IPS-18a (cell line): ENCODE results near the gene LRRC1.
"Not testable (repeated sequence)": the region's sequence is repeated elsewhere in the genome, so short reads cannot be mapped to it uniquely, and the experiment has no call there.

ENCODE experiments used
- H3K27ac ChIP-seq: one replicate; pipeline ENCODE4 v1.5.1; 2013; ENCODE audit warnings: low read length
- H3K27me3 ChIP-seq: one replicate; pipeline ENCODE4 v1.6.1; 2013; ENCODE audit warnings: mild to moderate bottlenecking, low read length; ENCODE audit not compliant: control insufficient read depth, insufficient read depth
- H3K36me3 ChIP-seq: one replicate; pipeline ENCODE4 v1.6.1; 2013; ENCODE audit warnings: low read depth, low read length; ENCODE audit not compliant: control insufficient read depth
- H3K4me1 ChIP-seq: one replicate; pipeline ENCODE4 v1.6.1; 2013; ENCODE audit warnings: low read depth, low read length; ENCODE audit not compliant: control insufficient read depth
- H3K4me3 ChIP-seq: one replicate; pipeline ENCODE4 v1.5.1; 2013; ENCODE audit warnings: low read length
- H3K9ac ChIP-seq: one replicate; pipeline ENCODE4 v1.6.1; 2013; ENCODE audit warnings: mild to moderate bottlenecking, low read length, moderate library complexity
- H3K9me3 ChIP-seq: one replicate; pipeline ENCODE4 v1.6.1; 2013; ENCODE audit warnings: low read depth, low read length; ENCODE audit not compliant: control insufficient read depth

Gene LRRC1

GRCh38 chr6:53767941-53768340 lies 26.9 kb upstream of the LRRC1 start:
- no peaks in the 10 kb centered on the region for H3K27me3 ChIP-seq
- H3K4me3 ChIP-seq, result no peak overlapping the region
- no peak overlapping the region for H3K9ac ChIP-seq
- no peaks in the 10 kb centered on the region for H3K9me3 ChIP-seq
- H3K4me1 ChIP-seq, result peaks cover 8% of the 10 kb centered on the region
- no peaks in the 10 kb centered on the region for H3K36me3 ChIP-seq
- no peak overlapping the region for H3K27ac ChIP-seq

- Histone ChIP-seq H3K27ac (no peak overlapping the region), H3K9ac (no peak overlapping the region), H3K9me3 (no peaks in the 10 kb centered on the region), H3K4me3 (no peak overlapping the region), H3K36me3 (no peaks in the 10 kb centered on the region), H3K27me3 (no peaks in the 10 kb centered on the region), H3K4me1 (peaks cover 8% of the 10 kb centered on the region)
Measured at GRCh38 chr6:53768636-53769035, 26.2 kb upstream of the LRRC1 start.

- peaks cover 8% of the 10 kb centered on the region for H3K4me1 ChIP-seq
- no peaks in the 10 kb centered on the region for H3K36me3 ChIP-seq
- H3K27me3 ChIP-seq, result no peaks in the 10 kb centered on the region
- H3K9me3 ChIP-seq, result peaks cover 4% of the 10 kb centered on the region
- H3K4me3 ChIP-seq, result no peak overlapping the region
- H3K9ac ChIP-seq, result no peak overlapping the region
- no peak overlapping the region for H3K27ac ChIP-seq
Measured at GRCh38 chr6:53770780-53771249, 24.0 kb upstream of the LRRC1 start.

- Histone ChIP-seq H3K9ac (no peak overlapping the region), H3K27me3 (no peaks in the 10 kb centered on the region), H3K9me3 (peaks cover 4% of the 10 kb centered on the region), H3K4me1 (peaks cover 8% of the 10 kb centered on the region), H3K27ac (no peak overlapping the region), H3K4me3 (no peak overlapping the region), H3K36me3 (no peaks in the 10 kb centered on the region)
Measured at GRCh38 chr6:53771785-53772624, 22.8 kb upstream of the LRRC1 start.

- no peak overlapping the region for H3K27ac ChIP-seq
- no peaks in the 10 kb centered on the region for H3K36me3 ChIP-seq
- H3K4me3 ChIP-seq, result no peak overlapping the region
- H3K9me3 ChIP-seq, result peaks cover 4% of the 10 kb centered on the region
- no peak overlapping the region for H3K9ac ChIP-seq
- peaks cover 8% of the 10 kb centered on the region for H3K4me1 ChIP-seq
- H3K27me3 ChIP-seq, result no peaks in the 10 kb centered on the region
Measured at GRCh38 chr6:53773044-53773696, 21.6 kb upstream of the LRRC1 start.

- not testable (repeated sequence) for H3K4me1 ChIP-seq, H3K9me3 ChIP-seq, H3K27me3 ChIP-seq, H3K27ac ChIP-seq, H3K36me3 ChIP-seq, H3K4me3 ChIP-seq, H3K9ac ChIP-seq
Measured at GRCh38 chr6:53776152-53776551, 18.7 kb upstream of the LRRC1 start.

- not testable (repeated sequence) for H3K27me3 ChIP-seq, H3K36me3 ChIP-seq, H3K4me1 ChIP-seq, H3K9ac ChIP-seq, H3K27ac ChIP-seq, H3K4me3 ChIP-seq, H3K9me3 ChIP-seq
Measured at GRCh38 chr6:53784991-53785390, 9.8 kb upstream of the LRRC1 start.

GRCh38 chr6:53786832-53787231 lies 8.0 kb upstream of the LRRC1 start:
- no peaks in the 10 kb centered on the region for H3K27me3 ChIP-seq
- peaks cover 3% of the 10 kb centered on the region for H3K4me1 ChIP-seq
- no peak overlapping the region for H3K4me3 ChIP-seq
- no peak overlapping the region for H3K9ac ChIP-seq
- no peaks in the 10 kb centered on the region for H3K36me3 ChIP-seq
- no peak overlapping the region for H3K27ac ChIP-seq
- no peaks in the 10 kb centered on the region for H3K9me3 ChIP-seq

GRCh38 chr6:53790886-53791285 lies 3.9 kb upstream of the LRRC1 start:
- no peak overlapping the region for H3K27ac ChIP-seq
- H3K4me1 ChIP-seq, result peaks cover 9% of the 10 kb centered on the region
- H3K27me3 ChIP-seq, result peaks cover 14% of the 10 kb centered on the region
- H3K4me3 ChIP-seq, result no peak overlapping the region
- no peaks in the 10 kb centered on the region for H3K9me3 ChIP-seq
- H3K36me3 ChIP-seq, result no peaks in the 10 kb centered on the region
- no peak overlapping the region for H3K9ac ChIP-seq

- H3K27me3 ChIP-seq, result peaks cover 25% of the 10 kb centered on the region
- H3K4me1 ChIP-seq, result peaks cover 14% of the 10 kb centered on the region
- no peak overlapping the region for H3K4me3 ChIP-seq
- H3K36me3 ChIP-seq, result no peaks in the 10 kb centered on the region
- no peak overlapping the region for H3K27ac ChIP-seq
- H3K9me3 ChIP-seq, result no peaks in the 10 kb centered on the region
- H3K9ac ChIP-seq, result no peak overlapping the region
Measured at GRCh38 chr6:53792016-53792415, 2.8 kb upstream of the LRRC1 start.

- Histone ChIP-seq H3K4me1 (peaks cover 10% of the 10 kb centered on the region), H3K27ac (no peak overlapping the region), H3K9ac (peak overlapping the region; percentile 65), H3K4me3 (peak overlapping the region; percentile 77), H3K9me3 (no peaks in the 10 kb centered on the region), H3K27me3 (peaks cover 31% of the 10 kb centered on the region), H3K36me3 (no peaks in the 10 kb centered on the region)
Measured at GRCh38 chr6:53792973-53793317, 1.9 kb upstream of the LRRC1 start.
